ENCODE measurements around the gene ZNF146. TPM values are rescaled to one million over a fixed set of nuclear protein-coding genes. Genes with fewer than 3 reads are reported as not detected.
"Not testable (repeated sequence)": the region's sequence is repeated elsewhere in the genome, so short reads cannot be mapped to it uniquely, and the experiment has no call there.

The ZNF146 gene
- total RNA-seq, 3 donors from 2014 or later, result 32.8 to 45.9 (median 40.7) TPM

- DNase-seq, result no peak
- no peak overlapping the region for H3K4me3 ChIP-seq
- TF ChIP-seq, protein P1, sequence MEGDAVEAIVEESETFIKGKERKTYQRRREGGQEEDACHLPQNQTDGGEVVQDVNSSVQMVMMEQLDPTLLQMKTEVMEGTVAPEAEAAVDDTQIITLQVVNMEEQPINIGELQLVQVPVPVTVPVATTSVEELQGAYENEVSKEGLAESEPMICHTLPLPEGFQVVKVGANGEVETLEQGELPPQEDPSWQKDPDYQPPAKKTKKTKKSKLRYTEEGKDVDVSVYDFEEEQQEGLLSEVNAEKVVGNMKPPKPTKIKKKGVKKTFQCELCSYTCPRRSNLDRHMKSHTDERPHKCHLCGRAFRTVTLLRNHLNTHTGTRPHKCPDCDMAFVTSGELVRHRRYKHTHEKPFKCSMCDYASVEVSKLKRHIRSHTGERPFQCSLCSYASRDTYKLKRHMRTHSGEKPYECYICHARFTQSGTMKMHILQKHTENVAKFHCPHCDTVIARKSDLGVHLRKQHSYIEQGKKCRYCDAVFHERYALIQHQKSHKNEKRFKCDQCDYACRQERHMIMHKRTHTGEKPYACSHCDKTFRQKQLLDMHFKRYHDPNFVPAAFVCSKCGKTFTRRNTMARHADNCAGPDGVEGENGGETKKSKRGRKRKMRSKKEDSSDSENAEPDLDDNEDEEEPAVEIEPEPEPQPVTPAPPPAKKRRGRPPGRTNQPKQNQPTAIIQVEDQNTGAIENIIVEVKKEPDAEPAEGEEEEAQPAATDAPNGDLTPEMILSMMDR (IDR thresholded peaks at IDR 0.05), result no peak
- H3K36me3 ChIP-seq (ENCODE audit: low read depth), result no peaks in the 10 kb centered on the region
- H3K9me3 ChIP-seq, result peaks cover 42% of the 10 kb centered on the region
- ATAC-seq, result no peak
- H3K4me1 ChIP-seq (ENCODE audit: low read depth), result no peaks in the 10 kb centered on the region
- intact Hi-C loops (cut with DNase I, micrococcal nuclease), result no loop called here
These were observed 44.3 kb downstream of the ZNF146 start for GRCh38 chr19:36259211-36259610.

GRCh38 chr19:36265064-36265463 lies 50.2 kb downstream of the ZNF146 start:
- intact Hi-C loops (cut with DNase I, micrococcal nuclease), result no loop called here
- H3K36me3 ChIP-seq (ENCODE audit: low read depth), result no peaks in the 10 kb centered on the region
- H3K4me1 ChIP-seq (ENCODE audit: low read depth), result no peaks in the 10 kb centered on the region
- no peak overlapping the region for H3K4me3 ChIP-seq
- DNase-seq (no peak), ATAC-seq (no peak)
- TF ChIP-seq, protein P1 (IDR thresholded peaks at IDR 0.05), result no peak
- H3K9me3 ChIP-seq, result peaks cover 33% of the 10 kb centered on the region

- intact Hi-C loops (cut with DNase I, micrococcal nuclease), result no loop called here
- Histone ChIP-seq H3K4me1 (ENCODE audit: low read depth) (no peaks in the 10 kb centered on the region), H3K36me3 (ENCODE audit: low read depth) (no peaks in the 10 kb centered on the region), H3K9me3 (peaks cover 33% of the 10 kb centered on the region), H3K4me3 (no peak overlapping the region)
- TF ChIP-seq, protein P1 (IDR thresholded peaks at IDR 0.05), result no peak
- ATAC-seq, result no peak
- no peak for DNase-seq
These were observed 51.0 kb downstream of the ZNF146 start for GRCh38 chr19:36265856-36266374.

DNA sequence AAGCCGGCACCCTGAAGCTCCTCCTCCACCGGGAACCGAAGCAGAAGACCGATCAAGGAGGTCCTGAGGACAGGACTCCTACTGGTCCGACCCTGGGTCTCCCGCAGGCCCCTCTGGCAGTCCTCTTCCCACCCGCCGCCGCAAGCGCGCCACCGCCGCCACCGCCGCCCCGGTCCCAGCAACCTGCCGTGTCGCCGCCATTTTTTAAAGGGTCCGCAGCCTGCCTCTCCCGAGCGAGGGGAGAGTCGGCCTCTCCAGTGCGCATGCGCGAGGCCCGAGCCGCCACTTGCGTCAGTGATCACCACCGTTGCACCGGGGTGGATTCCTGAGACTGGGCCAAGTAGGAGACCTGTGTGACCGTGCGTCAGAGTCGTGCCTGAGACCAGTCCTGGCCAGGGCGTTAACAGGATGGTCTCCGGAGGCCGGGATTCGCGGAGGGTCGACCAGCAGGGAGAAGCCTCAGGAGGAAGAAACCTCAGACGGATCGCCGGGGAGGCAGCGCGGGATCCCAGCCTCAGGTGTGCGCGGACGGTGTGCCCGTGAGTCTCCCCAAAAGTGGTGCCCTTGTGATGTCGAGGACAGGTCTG lies 51.6 kb downstream of the ZNF146 start:
- Histone ChIP-seq H3K9me3 (peaks cover 33% of the 10 kb centered on the region), H3K4me3 (no peak overlapping the region), H3K4me1 (ENCODE audit: low read depth) (no peaks in the 10 kb centered on the region), H3K36me3 (ENCODE audit: low read depth) (no peaks in the 10 kb centered on the region)
- TF ChIP-seq, protein P1 (IDR thresholded peaks at IDR 0.05), result no peak
- intact Hi-C loops (cut with DNase I, micrococcal nuclease), result no loop called here
- DNase-seq (no peak), ATAC-seq (no peak)

DNA sequence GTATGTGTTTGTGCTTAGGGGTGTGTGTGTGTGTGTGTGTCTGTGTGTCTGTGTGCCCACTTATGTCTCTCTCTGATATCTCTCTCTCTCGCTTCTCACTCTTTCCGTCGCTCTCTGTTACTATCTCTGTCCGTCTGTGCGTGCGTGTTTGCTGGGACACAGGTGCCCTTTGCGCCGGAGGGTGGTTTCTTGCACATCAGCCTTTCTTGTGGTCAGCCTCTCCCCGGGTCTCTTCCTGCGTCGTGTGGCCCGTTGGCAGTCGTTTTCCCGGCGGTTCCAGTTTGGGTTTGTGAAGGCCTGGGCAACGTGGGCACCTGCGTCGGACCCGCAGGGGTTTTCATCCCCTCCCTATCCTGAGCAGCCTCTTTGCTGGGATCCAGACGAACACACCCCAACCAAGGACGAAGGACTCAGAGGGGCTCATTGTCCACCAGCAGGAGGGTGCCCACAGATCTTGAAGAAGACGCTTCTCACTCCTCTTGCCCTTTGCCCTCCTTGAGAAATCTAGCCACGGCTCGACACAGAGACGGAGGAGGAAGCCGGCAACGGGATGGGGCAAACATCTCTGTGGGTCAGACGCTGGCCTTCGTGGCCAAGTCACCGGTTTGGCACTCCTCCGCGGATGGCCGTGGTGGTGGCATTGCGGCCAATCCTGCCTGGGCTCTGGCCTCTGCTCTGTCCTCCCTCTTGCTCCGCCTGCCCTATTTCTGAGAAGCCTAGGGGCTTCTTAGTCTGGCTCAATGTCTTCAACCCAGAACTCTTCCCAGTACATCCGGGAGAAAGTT lies 52.3 kb downstream of the ZNF146 start:
- H3K4me1 ChIP-seq (ENCODE audit: low read depth), result no peaks in the 10 kb centered on the region
- intact Hi-C loops (cut with DNase I, micrococcal nuclease), result no loop called here
- no peaks in the 10 kb centered on the region for H3K36me3 ChIP-seq (ENCODE audit: low read depth)
- peaks cover 33% of the 10 kb centered on the region for H3K9me3 ChIP-seq
- DNase-seq (peak in 1 of 3 donors; percentile 34), ATAC-seq (no peak)
- TF ChIP-seq, protein P1 (IDR thresholded peaks at IDR 0.05), result no peak
- no peak overlapping the region for H3K4me3 ChIP-seq

- intact Hi-C loops (cut with DNase I, micrococcal nuclease); H3K36me3 ChIP-seq (ENCODE audit: low read depth); H3K4me3 ChIP-seq; DNase-seq; ATAC-seq; H3K4me1 ChIP-seq (ENCODE audit: low read depth): not testable (repeated sequence)
- H3K9me3 ChIP-seq, result peaks cover 33% of the 10 kb centered on the region
These were observed 53.2 kb downstream of the ZNF146 start for GRCh38 chr19:36268081-36268480.

GRCh38 chr19:36268591-36268990 lies 53.7 kb downstream of the ZNF146 start:
- intact Hi-C loops (cut with DNase I, micrococcal nuclease), result not testable (repeated sequence)

DNA sequence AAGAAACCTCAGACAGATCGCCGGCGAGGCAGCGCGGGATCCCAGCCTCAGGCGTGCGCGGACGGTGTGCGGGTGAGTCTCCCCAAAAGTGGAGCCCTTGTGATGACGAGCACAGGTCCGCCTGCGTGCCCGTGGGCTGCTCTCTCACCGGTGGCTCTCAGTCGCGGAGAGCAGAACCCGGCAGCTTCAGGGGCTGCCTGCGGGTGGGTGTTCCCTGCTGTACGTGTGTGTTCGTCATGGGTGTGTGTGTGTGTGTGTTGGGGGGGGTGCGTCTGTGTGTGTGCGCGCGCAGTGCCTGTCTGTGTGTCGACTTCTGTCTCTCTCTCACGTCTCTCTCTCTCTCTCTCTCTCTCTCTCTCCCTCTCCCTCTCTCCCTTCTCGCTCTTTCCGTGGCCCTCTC lies 54.4 kb downstream of the ZNF146 start:
- ATAC-seq; H3K4me3 ChIP-seq; DNase-seq; intact Hi-C loops (cut with DNase I, micrococcal nuclease); H3K36me3 ChIP-seq (ENCODE audit: low read depth); H3K4me1 ChIP-seq (ENCODE audit: low read depth): not testable (repeated sequence)
- H3K9me3 ChIP-seq, result peaks cover 33% of the 10 kb centered on the region

More at GRCh38 chr19:36268591-36268990, 53.7 kb downstream of the ZNF146 start:
- H3K9me3 ChIP-seq, result peaks cover 33% of the 10 kb centered on the region
- H3K36me3 ChIP-seq (ENCODE audit: low read depth); DNase-seq; H3K4me1 ChIP-seq (ENCODE audit: low read depth); ATAC-seq; H3K4me3 ChIP-seq: not testable (repeated sequence)
